BE2C (cell line): Measurements from ENCODE around the gene LAMB2.
A peak's percentile ranks its signal among the peaks of the same experiment; 100 is the strongest.

Source experiments
- DNase-seq: peaks from one replicate; pipeline ENCODE4 v3.0.0-alpha.2; 2020
- H3K27me3 ChIP-seq: fragments of 250-450 bp; sonication (Bioruptor Pico); 2 replicates; pipeline ENCODE4 v1.5.1; 2020; ENCODE audit warnings: mild to moderate bottlenecking
- H3K36me3 ChIP-seq: fragments of 250-450 bp; sonication (Bioruptor Pico); 2 replicates; pipeline ENCODE4 v1.5.1; 2020; ENCODE audit warnings: mild to moderate bottlenecking
- H3K4me1 ChIP-seq: fragments of 250-450 bp; sonication (Bioruptor Pico); 2 replicates; pipeline ENCODE4 v1.5.1; 2020
- H3K4me3 ChIP-seq: 2 replicates; pipeline ENCODE4 v1.5.1; 2011; ENCODE audit warnings: low read depth, low read length
- H3K9me3 ChIP-seq: fragments of 250-450 bp; sonication (Bioruptor Pico); 2 replicates; pipeline ENCODE4 v1.5.1; 2020
- CTCF ChIP-seq: IDR thresholded peaks from 2 replicates; pipeline ENCODE4 v1.5.1; 2012; ENCODE audit warnings: mild to moderate bottlenecking, low read depth, low read length

The LAMB2 gene

GRCh38 chr3:49110780-49111179, 22.1 kb downstream of the LAMB2 start:
- Histone ChIP-seq H3K4me1 (no peaks in the 10 kb centered on the region), H3K4me3 (no peak overlapping the region), H3K9me3 (no peaks in the 10 kb centered on the region), H3K36me3 (peaks cover 29% of the 10 kb centered on the region), H3K27me3 (no peaks in the 10 kb centered on the region)
- TF ChIP-seq CTCF: no peak
- no peak for DNase-seq

GRCh38 chr3:49108346-49108745, 24.5 kb downstream of the LAMB2 start:
- no peak overlapping the region for H3K4me3 ChIP-seq
- H3K9me3 ChIP-seq: no peaks in the 10 kb centered on the region
- no peaks in the 10 kb centered on the region for H3K27me3 ChIP-seq
- H3K36me3 ChIP-seq: peaks cover 10% of the 10 kb centered on the region
- no peak for DNase-seq
- H3K4me1 ChIP-seq: no peaks in the 10 kb centered on the region
- TF ChIP-seq CTCF: no peak

- no peaks in the 10 kb centered on the region for H3K27me3 ChIP-seq
- no peaks in the 10 kb centered on the region for H3K9me3 ChIP-seq
- TF ChIP-seq CTCF: no peak
- peak; percentile 89 for DNase-seq
- H3K4me3 ChIP-seq: peak within 1 kb of the TSS; percentile 78
- H3K4me1 ChIP-seq: no peaks in the 10 kb centered on the region
- peaks cover 12% of the 10 kb centered on the region for H3K36me3 ChIP-seq
These were observed 28.2 kb downstream of the LAMB2 start, which contains the start of gene QARS1 for GRCh38 chr3:49104427-49105291. QARS1 (minus strand) TSS chr3:49104757; CDS start chr3:49104733, 24 bp downstream.

DNA sequence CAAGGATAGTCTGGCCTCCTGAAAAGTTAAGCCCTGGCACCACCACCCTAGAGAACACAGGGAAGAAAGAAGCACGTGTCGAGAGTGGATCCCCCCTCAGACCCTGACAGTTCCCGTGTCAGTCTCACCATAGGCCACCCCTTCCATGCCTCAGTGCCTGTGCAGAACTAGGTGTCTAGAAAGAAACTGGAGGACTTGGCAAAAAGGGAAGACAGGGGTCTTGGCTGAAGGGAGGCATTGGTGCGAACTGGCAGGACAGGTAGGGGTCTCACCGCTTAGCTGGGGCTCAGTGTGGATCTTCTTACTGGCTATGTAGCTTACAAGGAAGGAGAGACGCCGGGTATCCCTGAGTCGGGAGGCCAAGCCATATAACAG, 28.8 kb downstream of the LAMB2 start:
- no peaks in the 10 kb centered on the region for H3K27me3 ChIP-seq
- peaks cover 18% of the 10 kb centered on the region for H3K36me3 ChIP-seq
- H3K4me1 ChIP-seq: peaks cover 1% of the 10 kb centered on the region
- no peaks in the 10 kb centered on the region for H3K9me3 ChIP-seq
- no peak for TF ChIP-seq CTCF
- DNase-seq: no peak
- peak overlapping the region; percentile 78 for H3K4me3 ChIP-seq

GRCh38 chr3:49100046-49100615, 32.7 kb downstream of the LAMB2 start:
- Histone ChIP-seq H3K4me1 (peaks cover 6% of the 10 kb centered on the region), H3K9me3 (no peaks in the 10 kb centered on the region), H3K4me3 (no peak overlapping the region), H3K36me3 (peaks cover 23% of the 10 kb centered on the region), H3K27me3 (no peaks in the 10 kb centered on the region)
- no peak for TF ChIP-seq CTCF
- DNase-seq: no peak
